PFSK-1 (cell line): ENCODE measurements around the gene SDS.

Source experiments
- FOXP2 ChIP-seq: optimal IDR thresholded peaks from 2 replicates; pipeline ENCODE3; 2011; ENCODE audit warnings: borderline replicate concordance, control low read depth, inconsistent platforms; ENCODE audit not compliant: insufficient read depth; ENCODE audit errors: extremely low read length, extremely low read depth
- POLR2AphosphoS5 ChIP-seq: IDR thresholded peaks from 2 replicates; pipeline ENCODE4 v1.6.1; 2012; ENCODE audit warnings: low read depth, mild to moderate bottlenecking, control low read depth, low read length, moderate library complexity
- SIN3A ChIP-seq: IDR thresholded peaks from 2 replicates; pipeline ENCODE4 v1.6.1; 2012; ENCODE audit warnings: mild to moderate bottlenecking, low read length, moderate library complexity, borderline replicate concordance; ENCODE audit not compliant: insufficient read depth
- TAF1 ChIP-seq: IDR thresholded peaks from 2 replicates; pipeline ENCODE4 v1.6.1; 2012; ENCODE audit warnings: low read length, control low read depth, borderline replicate concordance; ENCODE audit not compliant: insufficient read depth
- TF ChIP-seq, protein P1 (sequence below), 2 experiments: IDR thresholded peaks; 2 replicates each; pipeline versions ENCODE4 v1.6.1 to v1.8.0; 2011 to 2012; ENCODE audit warnings: low read depth in 2 of 2, low read length in 2 of 2, control low read depth in 1 of 2, inconsistent platforms in 1 of 2, mild to moderate bottlenecking in 1 of 2, moderate library complexity in 1 of 2; ENCODE audit not compliant: insufficient read depth in 1 of 2

SDS gene

DNA sequence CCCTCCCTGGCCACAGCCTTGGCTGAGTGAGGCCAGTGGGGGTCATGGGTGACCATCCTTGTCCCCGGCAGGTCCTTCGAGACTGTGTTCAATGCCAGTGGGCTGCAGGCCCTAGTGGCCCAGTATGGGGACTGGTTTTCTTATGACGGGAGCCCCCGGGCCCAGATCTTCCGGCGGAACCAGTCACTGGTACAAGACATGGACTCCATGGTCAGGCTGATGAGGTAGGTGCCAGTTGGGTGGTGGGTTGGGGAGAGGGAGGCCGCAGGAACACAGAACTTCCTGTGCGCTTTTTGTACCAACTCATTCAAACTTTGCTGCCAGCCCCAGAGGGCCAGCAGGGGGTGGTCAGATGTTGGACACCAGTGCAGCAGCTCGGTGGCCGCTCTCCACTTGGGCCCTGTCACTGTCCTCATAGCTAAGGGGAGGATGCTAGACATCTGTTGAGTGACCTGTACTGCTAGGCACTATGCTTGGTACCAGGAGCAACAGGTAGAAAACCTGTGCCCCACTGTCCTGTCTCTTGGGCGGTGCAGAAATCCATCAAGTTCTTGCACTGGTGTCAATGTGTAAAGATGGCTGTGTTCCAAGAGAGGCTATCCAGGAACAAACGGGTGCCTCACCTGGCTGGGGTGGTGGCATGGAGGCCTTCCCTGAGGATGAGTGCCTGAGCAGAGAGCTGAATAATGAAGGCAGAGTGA lies 16.7 kb downstream of the SDS start:
- TF ChIP-seq SIN3A (no peak), FOXP2 (no peak), TAF1 (no peak), POLR2AphosphoS5 (no peak)
- TF ChIP-seq, protein P1, sequence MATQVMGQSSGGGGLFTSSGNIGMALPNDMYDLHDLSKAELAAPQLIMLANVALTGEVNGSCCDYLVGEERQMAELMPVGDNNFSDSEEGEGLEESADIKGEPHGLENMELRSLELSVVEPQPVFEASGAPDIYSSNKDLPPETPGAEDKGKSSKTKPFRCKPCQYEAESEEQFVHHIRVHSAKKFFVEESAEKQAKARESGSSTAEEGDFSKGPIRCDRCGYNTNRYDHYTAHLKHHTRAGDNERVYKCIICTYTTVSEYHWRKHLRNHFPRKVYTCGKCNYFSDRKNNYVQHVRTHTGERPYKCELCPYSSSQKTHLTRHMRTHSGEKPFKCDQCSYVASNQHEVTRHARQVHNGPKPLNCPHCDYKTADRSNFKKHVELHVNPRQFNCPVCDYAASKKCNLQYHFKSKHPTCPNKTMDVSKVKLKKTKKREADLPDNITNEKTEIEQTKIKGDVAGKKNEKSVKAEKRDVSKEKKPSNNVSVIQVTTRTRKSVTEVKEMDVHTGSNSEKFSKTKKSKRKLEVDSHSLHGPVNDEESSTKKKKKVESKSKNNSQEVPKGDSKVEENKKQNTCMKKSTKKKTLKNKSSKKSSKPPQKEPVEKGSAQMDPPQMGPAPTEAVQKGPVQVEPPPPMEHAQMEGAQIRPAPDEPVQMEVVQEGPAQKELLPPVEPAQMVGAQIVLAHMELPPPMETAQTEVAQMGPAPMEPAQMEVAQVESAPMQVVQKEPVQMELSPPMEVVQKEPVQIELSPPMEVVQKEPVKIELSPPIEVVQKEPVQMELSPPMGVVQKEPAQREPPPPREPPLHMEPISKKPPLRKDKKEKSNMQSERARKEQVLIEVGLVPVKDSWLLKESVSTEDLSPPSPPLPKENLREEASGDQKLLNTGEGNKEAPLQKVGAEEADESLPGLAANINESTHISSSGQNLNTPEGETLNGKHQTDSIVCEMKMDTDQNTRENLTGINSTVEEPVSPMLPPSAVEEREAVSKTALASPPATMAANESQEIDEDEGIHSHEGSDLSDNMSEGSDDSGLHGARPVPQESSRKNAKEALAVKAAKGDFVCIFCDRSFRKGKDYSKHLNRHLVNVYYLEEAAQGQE (IDR thresholded peaks at IDR 0.05; ENCODE audit: insufficient read depth in 1 of 2, low read depth in 2 of 2, low read length in 2 of 2) = no peak

DNA sequence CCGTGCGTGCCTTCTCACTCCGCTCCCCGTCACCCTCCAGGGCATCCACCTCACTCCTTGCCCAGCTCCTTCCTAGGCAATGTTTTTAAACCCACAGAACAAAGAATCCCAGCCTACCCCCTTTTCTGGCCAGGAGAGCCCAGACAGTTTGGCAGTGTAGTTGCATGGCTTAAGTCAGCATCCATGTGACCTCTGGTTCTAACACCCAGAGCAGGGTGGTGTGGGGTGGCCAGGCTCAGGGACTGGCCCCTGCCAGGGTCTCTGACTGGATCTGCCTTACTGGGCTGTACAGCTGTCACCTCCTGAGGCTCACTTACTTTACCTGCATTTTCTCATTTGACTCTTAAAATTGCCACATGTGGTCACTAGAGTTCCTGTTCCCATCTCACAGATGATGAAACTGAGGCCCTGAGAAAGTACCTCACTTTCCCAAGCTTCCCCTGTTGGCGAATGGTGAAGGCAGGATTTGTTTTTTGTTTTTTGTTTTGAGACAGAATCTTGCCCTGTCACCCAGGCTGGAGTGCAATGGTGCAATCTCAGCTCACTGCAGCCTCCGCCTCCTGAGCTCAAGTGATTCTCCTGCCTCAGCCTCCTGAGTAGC lies 18.3 kb downstream of the SDS start:
- no peak for TF ChIP-seq FOXP2
- TF ChIP-seq, protein P1 (IDR thresholded peaks at IDR 0.05; ENCODE audit: insufficient read depth in 1 of 2, low read depth in 2 of 2, low read length in 2 of 2) = no peak
- no peak for TF ChIP-seq SIN3A
- TF ChIP-seq TAF1 = no peak
- no peak for TF ChIP-seq POLR2AphosphoS5

DNA sequence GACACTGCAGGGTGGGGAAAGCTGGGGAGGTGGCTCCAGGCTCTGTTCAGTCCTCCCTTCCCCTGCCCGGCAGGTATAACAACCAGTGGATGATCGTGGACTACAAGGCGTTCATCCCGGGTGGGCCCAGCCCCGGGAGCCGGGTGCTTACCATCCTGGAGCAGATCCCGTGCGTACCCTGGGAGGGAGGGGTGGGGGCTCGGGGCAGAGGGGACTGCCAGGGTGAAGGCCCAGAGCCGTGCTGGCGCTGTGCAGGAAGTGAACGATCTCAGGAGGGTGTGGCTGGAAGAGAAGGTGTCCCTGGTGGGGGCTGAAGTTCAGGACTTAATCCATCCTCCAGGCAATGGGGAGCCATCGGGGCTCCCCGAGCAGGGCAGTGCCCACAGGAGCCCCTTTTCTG lies 18.9 kb downstream of the SDS start:
- TF ChIP-seq TAF1 (no peak), SIN3A (no peak), FOXP2 (no peak)

DNA sequence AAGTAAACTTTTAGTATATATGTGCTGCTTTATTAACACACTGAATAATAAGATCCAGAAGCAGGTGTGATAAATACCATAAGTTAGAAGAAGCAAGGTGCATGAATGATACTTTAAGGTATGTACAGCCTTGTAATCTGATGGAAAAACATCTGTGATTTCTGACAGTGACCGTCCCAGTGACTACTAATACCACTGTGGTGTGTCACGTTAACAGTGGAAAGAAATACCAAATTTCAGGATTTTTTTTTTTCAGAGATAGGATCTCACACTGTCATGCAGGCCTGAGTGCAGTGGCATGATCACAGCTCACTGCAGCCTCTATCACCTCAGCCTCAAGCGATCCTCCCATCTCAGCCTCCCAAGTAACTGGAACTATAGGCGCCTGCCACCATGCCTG lies 21.5 kb downstream of the SDS start:
- TF ChIP-seq FOXP2 (no peak), TAF1 (no peak), POLR2AphosphoS5 (no peak), SIN3A (no peak)
- TF ChIP-seq, protein P1 (IDR thresholded peaks at IDR 0.05; ENCODE audit: insufficient read depth in 1 of 2, low read depth in 2 of 2, low read length in 2 of 2) = no peak

DNA sequence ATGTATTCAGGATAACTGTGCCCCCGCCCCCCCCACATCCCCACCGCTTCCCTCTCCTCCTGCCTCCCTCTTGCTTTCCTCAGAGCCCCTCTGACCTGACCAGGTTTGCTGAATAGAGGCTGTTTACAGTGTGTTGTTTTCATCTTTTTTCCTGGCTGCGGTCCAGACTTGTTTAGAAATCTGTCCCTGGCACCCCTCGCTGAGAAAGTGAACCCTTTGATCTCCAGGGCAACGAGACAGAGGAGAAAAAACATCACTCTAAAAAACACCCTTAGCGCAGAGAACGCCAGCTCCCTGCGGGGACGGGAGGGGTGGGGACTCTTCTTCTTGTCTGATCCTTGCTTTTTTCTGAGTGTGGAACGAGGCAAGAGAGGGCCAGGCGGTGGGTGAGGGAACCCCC lies 22.5 kb downstream of the SDS start:
- TF ChIP-seq, protein P1 (IDR thresholded peaks at IDR 0.05; ENCODE audit: insufficient read depth in 1 of 2, low read depth in 2 of 2, low read length in 2 of 2) = no peak
- TF ChIP-seq FOXP2 = no peak
- TF ChIP-seq SIN3A = no peak
- TF ChIP-seq TAF1 = no peak
- no peak for TF ChIP-seq POLR2AphosphoS5
